H9 (cell line): ENCODE data around the gene FRMPD1. TPM values are rescaled to one million over a fixed set of nuclear protein-coding genes. Genes with fewer than 3 reads are reported as not detected.

Experiments used
- DNase-seq: peaks from one replicate; pipeline ENCODE4 v3.0.0-alpha.2; 2017
- H2AFZ ChIP-seq: one replicate; pipeline ENCODE4 v1.6.1; 2013; ENCODE audit warnings: mild to moderate bottlenecking, low read length, control low read depth, moderate library complexity
- H2AK5ac ChIP-seq: 2 replicates; pipeline ENCODE4 v1.6.1; 2013; ENCODE audit warnings: low read length, control low read depth, mixed read lengths; ENCODE audit not compliant: insufficient read length
- H2BK120ac ChIP-seq: one replicate; pipeline ENCODE4 v1.6.1; 2013; ENCODE audit warnings: low read depth, mild to moderate bottlenecking, low read length, control low read depth, inconsistent platforms; ENCODE audit not compliant: poor library complexity, severe bottlenecking
- H2BK12ac ChIP-seq: 2 replicates; pipeline ENCODE4 v1.6.1; 2013; ENCODE audit warnings: low read length, control low read depth, mixed read lengths, low read depth; ENCODE audit not compliant: insufficient read length
- H2BK15ac ChIP-seq: 2 replicates; pipeline ENCODE4 v1.6.1; 2013; ENCODE audit warnings: low read depth, low read length, control low read depth
- H2BK20ac ChIP-seq: one replicate; pipeline ENCODE4 v1.6.1; 2013; ENCODE audit warnings: low read depth, mild to moderate bottlenecking, low read length, control low read depth, inconsistent platforms; ENCODE audit not compliant: poor library complexity, severe bottlenecking
- H2BK5ac ChIP-seq: 2 replicates; pipeline ENCODE4 v1.6.1; 2013; ENCODE audit warnings: low read length, control low read depth, mixed read lengths; ENCODE audit not compliant: insufficient read length
- H3K14ac ChIP-seq: 2 replicates; pipeline ENCODE4 v1.6.1; 2013; ENCODE audit warnings: low read length, control low read depth; ENCODE audit not compliant: insufficient read depth
- H3K18ac ChIP-seq: 2 replicates; pipeline ENCODE4 v1.6.1; 2013; ENCODE audit warnings: low read depth, mild to moderate bottlenecking, mixed read lengths, low read length, control low read depth; ENCODE audit not compliant: insufficient read length
- H3K23ac ChIP-seq: 2 replicates; pipeline ENCODE4 v1.6.1; 2013; ENCODE audit warnings: low read length, control low read depth, mixed read lengths, low read depth; ENCODE audit not compliant: insufficient read length
- H3K23me2 ChIP-seq: 2 replicates; pipeline ENCODE4 v1.6.1; 2013; ENCODE audit warnings: low read depth, mild to moderate bottlenecking, mixed read lengths, low read length, control low read depth; ENCODE audit not compliant: insufficient read length, poor library complexity, severe bottlenecking
- H3K27ac ChIP-seq: 2 replicates; pipeline ENCODE4 v1.5.1; 2013; ENCODE audit warnings: low read length, control low read depth, mixed read lengths, low read depth; ENCODE audit not compliant: insufficient read length
- H3K27me3 ChIP-seq: 2 replicates; pipeline ENCODE4 v1.6.1; 2013; ENCODE audit warnings: low read length, control low read depth, inconsistent platforms; ENCODE audit not compliant: insufficient read depth
- H3K4ac ChIP-seq: 2 replicates; pipeline ENCODE4 v1.6.1; 2013; ENCODE audit warnings: low read depth, mild to moderate bottlenecking, control low read depth, inconsistent platforms, low read length, moderate library complexity
- H3K4me1 ChIP-seq: 2 replicates; pipeline ENCODE4 v1.6.1; 2013; ENCODE audit warnings: low read length, control low read depth, inconsistent platforms; ENCODE audit not compliant: insufficient read depth
- H3K4me2 ChIP-seq: 2 replicates; pipeline ENCODE4 v1.6.1; 2013; ENCODE audit warnings: low read length, control low read depth, mixed read lengths; ENCODE audit not compliant: insufficient read length, insufficient read depth
- H3K56ac ChIP-seq: 2 replicates; pipeline ENCODE4 v1.6.1; 2013; ENCODE audit warnings: low read depth, mild to moderate bottlenecking, mixed read lengths, low read length, control low read depth; ENCODE audit not compliant: insufficient read length
- H3K79me1 ChIP-seq: 2 replicates; pipeline ENCODE4 v1.6.1; 2013; ENCODE audit warnings: low read depth, mild to moderate bottlenecking, moderate library complexity, low read length, control low read depth, inconsistent platforms; ENCODE audit not compliant: insufficient read depth, poor library complexity, severe bottlenecking
- H3K79me2 ChIP-seq: 2 replicates; pipeline ENCODE4 v1.6.1; 2013; ENCODE audit warnings: low read length, control low read depth, inconsistent platforms; ENCODE audit not compliant: insufficient read depth
- H3K9ac ChIP-seq: 2 replicates; pipeline ENCODE4 v1.6.1; 2013; ENCODE audit warnings: low read length, control low read depth, mixed read lengths; ENCODE audit not compliant: insufficient read length; ENCODE audit errors: extremely low read depth
- H3K9me3 ChIP-seq: one replicate; pipeline ENCODE4 v1.6.1; 2013; ENCODE audit warnings: low read depth, low read length, inconsistent platforms; ENCODE audit not compliant: control insufficient read depth
- H3T11ph ChIP-seq: one replicate; pipeline ENCODE4 v1.6.1; 2013; ENCODE audit warnings: mild to moderate bottlenecking, low read length, control low read depth, inconsistent platforms
- H4K20me1 ChIP-seq: one replicate; pipeline ENCODE4 v1.6.1; 2013; ENCODE audit not compliant: control insufficient read depth, insufficient read length, insufficient read depth
- H4K5ac ChIP-seq: 2 replicates; pipeline ENCODE4 v1.6.1; 2013; ENCODE audit warnings: low read depth, mild to moderate bottlenecking, mixed read lengths, low read length, control low read depth; ENCODE audit not compliant: insufficient read length
- H4K8ac ChIP-seq: replicated peaks from 2 replicates; pipeline ENCODE4 v1.6.1; 2013; ENCODE audit warnings: low read length, control low read depth, mixed read lengths, low read depth; ENCODE audit not compliant: insufficient read length
- H4K91ac ChIP-seq: 2 replicates; pipeline ENCODE4 v1.6.1; 2013; ENCODE audit warnings: low read depth, mild to moderate bottlenecking, moderate library complexity, mixed read lengths, low read length, control low read depth; ENCODE audit not compliant: insufficient read length
- H3K27ac Mint-ChIP-seq, 3 experiments: 2 replicates in 2 of 3; 3 replicates in 1 of 3; pipeline ENCODE4 v1.8.0; 2020 to 2021; ENCODE audit warnings: mixed read lengths in 3 of 3, mild to moderate bottlenecking in 1 of 3, moderate library complexity in 1 of 3
- H3K27me3 Mint-ChIP-seq: 2 replicates; pipeline ENCODE4 v1.8.0; 2021; ENCODE audit warnings: low read depth, mild to moderate bottlenecking, moderate library complexity, mixed read lengths
- H3K36me3 Mint-ChIP-seq, 3 experiments: 2 replicates in 2 of 3; 3 replicates in 1 of 3; pipeline ENCODE4 v1.8.0; 2020 to 2021; ENCODE audit warnings: low read depth in 3 of 3, mixed read lengths in 3 of 3; ENCODE audit not compliant: insufficient read depth in 1 of 3
- H3K4me1 Mint-ChIP-seq, 2 experiments: 2 replicates each; pipeline ENCODE4 v1.8.0; 2020; ENCODE audit warnings: mixed read lengths in 2 of 2
- H3K4me3 Mint-ChIP-seq, 2 experiments: 2 replicates in 1 of 2; 3 replicates in 1 of 2; pipeline ENCODE4 v1.8.0; 2020 to 2021; ENCODE audit warnings: mild to moderate bottlenecking in 2 of 2, mixed read lengths in 2 of 2, moderate library complexity in 1 of 2
- H3K9me3 Mint-ChIP-seq, 2 experiments: 2 replicates in 1 of 2; 3 replicates in 1 of 2; pipeline ENCODE4 v1.8.0; 2020; ENCODE audit warnings: mild to moderate bottlenecking in 2 of 2, mixed read lengths in 2 of 2, moderate library complexity in 1 of 2
- CTCF ChIP-seq: fragments of 200-600 bp; sonication (generic); conservative IDR thresholded peaks from 3 replicates; pipeline ENCODE4 v1.8.0; 2021; ENCODE audit warnings: antibody characterized with exemption, mild to moderate bottlenecking
- WGBS: extraction: QIAGEN DNeasy Blood & Tissue Kit; methylation state at CpG from one replicate; pipeline ENCODE4 v1.1.7; 2013; ENCODE audit warnings: missing lambda C conversion rate, low lambda C conversion rate, mixed read lengths; ENCODE audit not compliant: insufficient read length; ENCODE audit errors: extremely low coverage; 5-methylcytosine and 5-hydroxymethylcytosine counted together
- total RNA-seq: library from RNA; stranded (reverse); gene quantifications from 2 replicates; pipeline ENCODE4 v1.2.1, GENCODE V29; 2021

The FRMPD1 gene
- total RNA-seq, 1 experiment from 2014 or later: 0.04 TPM

GRCh38 chr9:37739222-37739621 is 88.5 kb downstream of the FRMPD1 start:
- no peaks in the 10 kb centered on the region for H3K9me3 Mint-ChIP-seq
- H3K4ac ChIP-seq: no peak overlapping the region
- no peaks in the 10 kb centered on the region for H3K4me1 ChIP-seq
- WGBS: no CpG with 5 or more reads among the region's 5 CpGs
- H3K4me2 ChIP-seq: no peak overlapping the region
- peaks cover 8 to 17% of the 10 kb centered on the region in 2 experiments for H3K4me1 Mint-ChIP-seq
- H3T11ph ChIP-seq: no peak overlapping the region
- DNase-seq: no peak
- no peaks in the 10 kb centered on the region for H3K79me1 ChIP-seq
- no peak overlapping the region for H3K9ac ChIP-seq
- H2BK5ac ChIP-seq: no peak overlapping the region
- H3K27me3 ChIP-seq: no peaks in the 10 kb centered on the region
- H3K4me3 Mint-ChIP-seq: no peak overlapping the region
- H3K18ac ChIP-seq: no peak overlapping the region
- H3K9me3 ChIP-seq: no peaks in the 10 kb centered on the region
- no peak overlapping the region for H2BK12ac ChIP-seq
- no peak overlapping the region for H3K56ac ChIP-seq
- no peak overlapping the region for H3K23ac ChIP-seq
- no peak for TF ChIP-seq CTCF
- peaks cover 2% of the 10 kb centered on the region for H3K23me2 ChIP-seq
- H2BK120ac ChIP-seq: no peak overlapping the region
- H2AK5ac ChIP-seq: no peak overlapping the region
- no peak overlapping the region for H2AFZ ChIP-seq
- no peaks in the 10 kb centered on the region for H3K36me3 Mint-ChIP-seq
- H2BK15ac ChIP-seq: no peak overlapping the region
- H3K27ac ChIP-seq: no peak overlapping the region
- H4K91ac ChIP-seq: no peak overlapping the region
- H4K5ac ChIP-seq: no peak overlapping the region
- H4K8ac ChIP-seq: no peak overlapping the region
- H3K14ac ChIP-seq: peak overlapping the region; percentile 13; the same call in 1 of the 2 replicates
- no peak overlapping the region for H2BK20ac ChIP-seq
- H3K27ac Mint-ChIP-seq: peak overlapping the region in 1 of 3 experiments; percentile 54; a peak in 1 of 7 replicates
- peaks cover 2% of the 10 kb centered on the region for H4K20me1 ChIP-seq
- peaks cover 9% of the 10 kb centered on the region for H3K27me3 Mint-ChIP-seq
- H3K79me2 ChIP-seq: no peaks in the 10 kb centered on the region
